ENCODE measurements around the gene SLC2A11. TPM values are rescaled to one million over a fixed set of nuclear protein-coding genes. Genes with fewer than 3 reads are reported as not detected.
"Not testable (repeated sequence)": the region's sequence is repeated elsewhere in the genome, so short reads cannot be mapped to it uniquely, and the experiment has no call there.

Gene SLC2A11
- polyA plus RNA-seq, 3 donors: 28.2 to 53.7 (median 31.6) TPM

GRCh38 chr22:23896523-23897186 is 39.0 kb downstream of the SLC2A11 start:
- no peak for DNase-seq (ENCODE audit: extremely low read depth in 1 of 11, low read depth in 9 of 11, low spot score in 4 of 11)

DNA sequence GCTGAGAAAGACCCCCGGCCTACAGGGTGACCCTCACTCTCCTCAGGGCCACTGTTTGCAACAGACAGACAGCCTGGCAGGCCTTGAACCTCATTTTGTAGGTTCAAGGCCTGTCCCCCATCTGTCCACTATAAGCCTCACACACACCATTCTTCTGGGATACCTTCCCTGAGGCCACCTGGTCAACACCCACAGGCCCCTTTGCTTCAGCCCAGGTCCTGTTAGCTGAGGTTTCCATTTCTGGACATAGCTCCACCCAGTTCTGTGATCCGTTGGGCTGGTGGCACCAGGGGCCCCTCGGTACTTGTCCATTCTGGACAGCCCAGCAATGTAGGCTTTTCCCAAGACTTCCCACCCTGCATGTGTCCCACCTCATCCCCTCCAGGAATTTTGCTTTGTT is 39.6 kb downstream of the SLC2A11 start:
- no peak for DNase-seq (ENCODE audit: extremely low read depth in 1 of 11, low read depth in 9 of 11, low spot score in 4 of 11)

DNA sequence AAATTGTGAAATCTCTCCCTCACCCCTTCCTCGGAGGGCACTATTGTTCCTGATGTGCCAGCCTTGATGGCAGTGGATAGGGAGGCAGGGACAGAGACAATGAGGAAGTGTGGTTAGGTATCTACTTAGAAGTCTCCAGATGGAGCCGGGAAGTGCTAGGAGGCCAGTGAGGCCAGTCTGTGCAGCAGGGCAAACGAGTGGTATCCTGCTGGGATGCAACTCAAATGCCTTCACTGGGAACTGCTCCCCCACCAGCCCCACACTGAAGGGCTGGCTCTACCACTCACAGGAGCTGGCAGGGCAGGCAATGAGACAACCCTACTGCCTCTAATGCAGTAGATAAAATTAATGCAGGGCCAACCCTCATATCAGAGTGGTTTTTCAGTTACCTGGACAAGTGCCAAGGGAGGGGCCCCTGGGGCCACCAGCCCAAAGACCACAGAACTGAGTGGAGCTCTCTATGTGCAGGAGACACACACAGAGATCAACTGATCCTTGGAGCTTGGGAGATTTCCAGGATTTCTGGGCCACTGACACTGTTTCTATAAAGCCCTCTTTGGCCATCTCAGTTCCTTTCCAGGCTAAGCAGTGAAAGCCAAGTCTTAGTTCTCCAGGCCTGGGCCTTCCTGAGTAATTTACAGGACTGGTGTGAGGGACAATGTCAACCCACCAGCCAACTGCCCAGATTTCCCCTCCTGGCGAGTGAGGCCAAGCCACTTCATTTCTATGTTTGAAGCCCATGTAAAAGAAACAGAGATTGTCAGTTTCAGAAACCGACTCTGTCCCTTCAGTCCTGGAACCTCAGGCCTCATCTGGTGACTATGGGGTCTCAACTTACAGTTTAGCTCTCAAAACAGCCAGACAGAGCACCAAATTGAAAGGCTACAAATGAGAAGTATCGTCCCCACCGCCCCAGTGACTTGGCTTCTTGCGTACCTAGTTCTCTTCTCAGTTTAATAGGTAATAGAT is 40.6 kb downstream of the SLC2A11 start:
- DNase-seq (ENCODE audit: extremely low read depth in 1 of 11, low read depth in 9 of 11, low spot score in 4 of 11): no peak

DNA sequence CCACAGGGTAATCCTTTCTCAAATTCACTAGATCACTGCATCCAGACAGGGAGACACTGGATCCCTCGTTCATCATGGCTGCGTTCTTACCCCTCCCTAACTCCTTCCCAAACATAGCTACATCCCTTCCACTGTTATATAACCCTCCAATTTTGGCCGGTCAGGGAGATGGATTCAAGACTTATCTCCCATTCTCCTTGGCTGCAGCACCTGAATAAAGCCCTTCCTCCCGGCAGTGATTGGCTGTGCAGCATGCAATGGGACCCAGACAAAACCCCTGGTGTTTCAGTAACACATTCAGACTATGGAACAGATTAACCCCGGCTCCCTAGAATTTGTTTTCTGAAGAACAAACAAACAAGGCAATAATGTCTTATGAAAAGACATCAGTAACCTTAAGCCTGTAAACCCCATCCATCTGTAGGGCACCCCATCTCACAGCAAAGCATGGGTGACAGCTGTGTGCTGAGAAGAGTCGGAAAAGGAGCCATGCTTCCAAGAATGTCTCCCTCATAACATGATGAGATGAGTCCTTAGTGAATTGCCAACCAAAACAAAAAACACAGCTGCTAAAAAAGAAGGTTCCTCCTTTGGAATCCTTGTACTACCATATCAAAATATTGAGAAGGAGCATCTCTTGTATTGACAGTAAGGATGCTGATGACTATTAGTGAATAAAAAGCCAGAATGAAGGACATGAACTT is 41.5 kb downstream of the SLC2A11 start:
- no peak for DNase-seq (ENCODE audit: extremely low read depth in 1 of 11, low read depth in 9 of 11, low spot score in 4 of 11)

DNA sequence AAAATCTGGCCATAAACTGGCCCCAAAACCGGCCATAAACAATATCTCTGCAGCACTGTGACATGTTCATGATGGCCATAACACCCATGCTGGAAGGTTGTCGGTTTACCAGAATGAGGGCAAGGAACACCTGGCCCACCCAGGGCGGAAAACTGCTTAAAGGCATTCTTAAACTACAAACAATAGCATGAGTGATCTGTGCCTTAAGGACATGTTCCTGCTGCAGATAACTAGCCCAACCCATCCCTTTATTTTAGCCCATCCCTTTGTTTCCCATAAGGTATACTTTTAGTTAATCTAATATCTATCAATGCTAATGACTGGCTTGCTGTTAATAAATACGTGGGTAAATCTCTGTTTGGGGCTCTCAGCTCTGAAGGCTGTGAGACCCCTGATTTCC is 42.6 kb downstream of the SLC2A11 start:
- DNase-seq (ENCODE audit: extremely low read depth in 1 of 11, low read depth in 9 of 11, low spot score in 4 of 11): not testable (repeated sequence)

GRCh38 chr22:23901600-23901999 is 43.9 kb downstream of the SLC2A11 start:
- DNase-seq (ENCODE audit: extremely low read depth in 1 of 11, low read depth in 9 of 11, low spot score in 4 of 11): no peak

DNA sequence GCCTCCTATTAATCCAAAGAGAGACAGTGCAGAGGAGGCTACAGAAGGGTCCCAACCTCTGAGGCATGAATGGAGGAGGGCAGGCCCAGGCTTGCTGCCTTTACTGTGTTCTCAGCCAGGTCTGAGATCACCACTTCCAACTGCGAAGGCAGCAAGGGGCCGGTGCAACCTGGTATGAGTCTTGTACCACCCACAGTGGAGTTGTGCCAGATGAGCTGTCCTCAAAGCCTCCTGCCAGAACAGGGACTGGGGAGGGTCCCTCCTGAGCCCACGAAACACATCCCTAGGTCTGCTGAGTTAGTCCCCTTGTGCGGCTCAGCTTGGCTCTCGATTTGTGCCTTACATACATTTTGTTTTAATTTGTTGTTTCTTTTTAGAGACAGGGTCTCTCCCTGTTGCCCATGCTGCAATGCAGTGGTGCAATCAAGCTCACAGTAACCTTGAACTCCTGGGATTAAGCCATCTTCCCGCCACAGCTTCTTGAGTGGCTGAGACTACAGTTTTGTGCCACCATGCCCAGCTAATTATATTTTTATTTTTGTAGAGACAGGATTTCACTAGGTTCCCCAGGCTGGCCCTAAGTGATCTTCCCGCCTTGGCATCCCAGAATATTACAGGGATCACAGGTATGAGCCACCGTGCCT is 45.8 kb downstream of the SLC2A11 start:
- DNase-seq (ENCODE audit: extremely low read depth in 1 of 11, low read depth in 9 of 11, low spot score in 4 of 11): no peak

GRCh38 chr22:23904573-23905254 is 47.0 kb downstream of the SLC2A11 start:
- DNase-seq (ENCODE audit: extremely low read depth in 1 of 11, low read depth in 9 of 11, low spot score in 4 of 11): peak in 3 of 11 donors; percentile 33 to 55 (median 46)

DNA sequence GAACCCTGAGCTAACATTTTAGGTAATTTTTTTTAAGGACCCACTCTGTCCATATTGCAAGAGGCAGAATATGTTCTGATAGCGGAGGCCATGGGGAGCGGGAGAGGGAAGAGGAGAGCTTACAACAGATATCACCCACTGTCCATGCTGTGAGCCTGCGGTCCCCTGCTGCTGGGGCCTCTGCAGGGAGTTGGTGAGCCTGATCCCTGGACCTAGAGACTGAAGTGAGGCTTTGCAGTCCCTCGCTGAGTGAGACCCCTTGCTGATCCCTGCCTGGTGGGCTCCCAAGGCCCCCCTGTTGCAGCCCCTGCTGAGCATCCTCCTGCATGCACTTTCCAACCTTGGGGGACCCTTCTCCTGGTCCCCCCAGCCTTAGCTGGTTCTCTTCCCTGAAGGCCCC is 49.0 kb downstream of the SLC2A11 start:
- no peak for DNase-seq (ENCODE audit: extremely low read depth in 1 of 11, low read depth in 9 of 11, low spot score in 4 of 11)

- not testable (repeated sequence) for DNase-seq (ENCODE audit: extremely low read depth in 1 of 11, low read depth in 9 of 11, low spot score in 4 of 11)
Observed at GRCh38 chr22:23907423-23907822, 49.7 kb downstream of the SLC2A11 start.

- DNase-seq (ENCODE audit: extremely low read depth in 1 of 11, low read depth in 9 of 11, low spot score in 4 of 11): no peak
Observed at GRCh38 chr22:23908587-23909205, 51.0 kb downstream of the SLC2A11 start.

DNA sequence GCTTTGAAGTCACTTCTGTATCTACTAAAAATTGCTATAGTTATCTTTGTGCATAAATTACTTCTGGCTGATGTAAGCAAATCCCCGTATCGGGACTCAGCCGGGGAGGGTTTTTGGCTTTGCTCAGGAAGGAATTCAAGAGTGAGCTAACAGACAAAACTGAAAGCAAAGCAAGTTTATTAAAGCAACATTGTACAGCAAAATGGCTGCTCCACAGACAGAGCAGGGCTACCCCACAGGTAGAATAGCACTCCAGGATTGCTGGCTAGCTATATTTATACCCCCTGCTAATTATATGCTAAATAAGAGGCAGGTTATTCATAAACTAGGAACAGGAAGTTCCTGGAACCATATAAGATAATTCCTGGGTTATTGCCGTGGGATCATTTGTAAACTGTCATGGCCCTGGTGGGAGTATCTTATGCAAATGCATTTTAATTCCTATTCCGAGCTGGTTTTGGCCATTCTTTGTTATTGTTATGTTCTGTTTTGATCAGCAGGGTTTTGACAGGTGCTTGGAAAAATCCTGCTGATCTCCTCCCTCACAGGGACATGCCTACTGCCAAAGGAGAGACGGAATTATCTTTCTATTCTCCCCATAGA is 51.7 kb downstream of the SLC2A11 start:
- DNase-seq (ENCODE audit: extremely low read depth in 1 of 11, low read depth in 9 of 11, low spot score in 4 of 11): no peak

DNA sequence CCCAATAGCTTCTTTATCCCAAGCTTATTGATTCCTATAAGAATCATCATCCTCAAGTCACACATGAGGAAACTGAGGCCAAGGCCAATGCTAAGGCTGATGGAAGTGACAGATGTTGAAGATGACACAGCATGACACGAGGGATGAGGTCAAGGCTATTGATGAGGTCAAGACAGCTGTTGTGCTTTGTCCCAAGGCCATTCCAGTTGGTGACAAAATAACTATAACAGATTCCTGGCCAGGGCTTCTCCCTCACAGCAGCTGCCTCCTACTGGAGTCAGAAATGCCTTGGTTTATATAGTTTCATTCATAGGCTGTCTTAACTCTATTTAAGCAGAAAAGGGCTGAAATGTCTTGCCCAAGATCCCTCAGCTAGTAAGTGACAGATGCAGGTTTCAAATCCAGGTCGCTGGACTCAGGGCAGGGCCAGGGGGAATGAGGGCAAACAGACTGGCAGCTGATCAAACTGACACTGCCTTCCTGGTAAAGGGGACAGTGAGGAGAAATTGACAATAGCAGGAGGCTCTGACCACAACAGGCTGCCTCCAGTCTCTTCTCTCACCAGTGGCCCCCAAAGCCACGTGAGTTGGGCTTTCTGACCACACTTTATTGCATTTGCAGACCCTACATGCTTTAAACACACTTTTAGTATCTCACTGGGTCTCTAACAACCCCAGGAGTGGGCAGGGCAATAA is 53.0 kb downstream of the SLC2A11 start:
- DNase-seq (ENCODE audit: extremely low read depth in 1 of 11, low read depth in 9 of 11, low spot score in 4 of 11): no peak

DNA sequence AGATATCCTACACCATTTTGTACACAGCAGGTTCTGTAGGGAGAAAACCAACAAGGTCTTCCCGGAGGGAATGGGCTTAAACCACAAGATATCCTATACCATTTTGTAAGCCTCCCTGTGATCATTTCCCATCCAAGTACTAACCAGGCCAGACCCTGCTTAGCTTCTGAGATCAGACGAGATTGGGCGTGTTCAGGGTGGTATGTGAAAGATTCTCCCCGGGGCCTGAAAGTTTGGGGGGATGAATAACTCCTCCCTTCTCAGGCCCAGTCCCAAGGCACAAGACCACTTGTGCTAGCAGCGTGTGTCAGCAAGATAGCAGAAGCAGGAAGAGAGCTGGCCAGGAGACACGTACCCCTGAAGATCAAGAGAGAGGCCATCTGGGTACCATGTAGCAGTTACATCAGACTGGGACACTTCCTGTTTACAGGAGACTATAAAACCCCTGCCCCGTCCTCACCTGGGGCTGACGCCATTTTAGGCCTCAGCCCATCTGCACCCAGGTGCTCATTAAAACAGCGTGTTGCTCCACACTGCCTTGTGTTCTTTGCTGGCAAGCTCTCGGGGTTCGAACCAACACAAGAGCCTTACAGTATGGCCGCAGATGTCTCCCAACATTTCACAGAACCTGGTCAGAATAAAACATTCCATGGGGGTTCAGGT is 53.8 kb downstream of the SLC2A11 start:
- no peak for DNase-seq (ENCODE audit: extremely low read depth in 1 of 11, low read depth in 9 of 11, low spot score in 4 of 11)

DNA sequence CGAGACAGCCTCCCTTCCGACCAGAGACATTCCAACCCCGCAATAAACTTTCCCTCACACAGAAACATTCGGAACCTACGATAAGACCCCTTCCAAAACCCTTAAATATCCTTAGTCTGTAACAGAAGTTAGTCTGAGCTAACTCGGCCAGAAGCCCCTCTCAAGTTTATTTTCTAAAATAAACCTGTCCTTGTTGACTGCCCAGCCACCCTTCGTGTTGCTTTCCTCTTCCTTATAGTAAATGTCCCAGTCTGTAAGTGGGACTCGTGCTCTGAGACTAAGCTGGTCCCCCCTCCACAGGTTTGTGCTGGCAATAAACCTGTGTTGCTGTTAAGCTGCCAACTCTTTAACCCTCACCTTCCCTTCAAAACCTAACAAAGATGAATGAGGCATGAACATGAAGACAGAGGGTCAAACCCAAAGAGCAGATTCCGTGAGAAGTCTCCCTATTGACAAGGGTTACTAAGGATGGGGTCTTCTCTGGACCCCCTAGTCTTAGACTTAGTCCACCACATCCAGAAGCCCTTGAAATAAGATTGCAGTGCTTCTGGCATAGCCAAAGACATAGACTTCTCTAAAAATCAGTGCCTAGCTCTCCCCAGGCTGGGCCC is 54.7 kb downstream of the SLC2A11 start:
- DNase-seq (ENCODE audit: extremely low read depth in 1 of 11, low read depth in 9 of 11, low spot score in 4 of 11): no peak

GRCh38 chr22:23913306-23913660 is 55.6 kb downstream of the SLC2A11 start:
- no peak for DNase-seq (ENCODE audit: extremely low read depth in 1 of 11, low read depth in 9 of 11, low spot score in 4 of 11)

Data from renal cortex interstitium (tissue), 11 donors.